HEK293 (cell line): ENCODE data around the gene ZFAND5.

ENCODE experiments used
- CTCF ChIP-seq: fragments of 450-650 bp; formaldehyde crosslinking; IDR thresholded peaks from 2 replicates; pipeline ENCODE4 v1.5.1; 2016; ENCODE audit warnings: missing biosample characterization, missing genetic modification characterization
- ZBTB1 ChIP-seq: fragments of 450-650 bp; formaldehyde crosslinking; IDR thresholded peaks from 2 replicates; pipeline ENCODE4 v1.5.1; 2016; ENCODE audit warnings: missing biosample characterization, missing genetic modification characterization
- ZBTB7A ChIP-seq: fragments of 450-650 bp; formaldehyde crosslinking; IDR thresholded peaks from 2 replicates; pipeline ENCODE4 v1.5.1; 2016; ENCODE audit warnings: low read depth, missing biosample characterization, missing genetic modification characterization

GRCh38 chr9:72363236-72363635 lies 1.8 kb downstream of the ZFAND5 start:
- TF ChIP-seq CTCF (no peak), ZBTB7A (tag by site-specific recombination) (no peak), ZBTB1 (tag by site-specific recombination) (no peak)
